ENCODE measurements around the gene RBM3. TPM values are rescaled to one million over a fixed set of nuclear protein-coding genes. Genes with fewer than 3 reads are reported as not detected.

RBM3 gene
- total RNA-seq, 1 experiment from 2014 or later, result 314 TPM

- H3K27me3 ChIP-seq (replicated peaks), result no peaks in the 10 kb centered on the region
- no peaks in the 10 kb centered on the region for H3K36me3 ChIP-seq
- no peak overlapping the region for H3K4me3 ChIP-seq
- no peaks in the 10 kb centered on the region for H3K9me3 ChIP-seq (replicated peaks)
- H3K4me1 ChIP-seq (replicated peaks), result peaks cover 22% of the 10 kb centered on the region
- peak overlapping the region; percentile 61 for H3K27ac ChIP-seq
- DNase-seq (ENCODE audit: low read depth in 1 of 2, low spot score in 2 of 2), result no peak
These were observed 16.2 kb downstream of the RBM3 start for GRCh38 chrX:48590203-48591103.

GRCh38 chrX:48591255-48591791 lies 17.0 kb downstream of the RBM3 start:
- Histone ChIP-seq H3K27me3 (replicated peaks) (no peaks in the 10 kb centered on the region), H3K36me3 (no peaks in the 10 kb centered on the region), H3K9me3 (replicated peaks) (no peaks in the 10 kb centered on the region), H3K4me3 (no peak overlapping the region), H3K27ac (peak overlapping the region; percentile 61), H3K4me1 (replicated peaks) (peaks cover 22% of the 10 kb centered on the region)
- peak; percentile 64 to 65 for DNase-seq (ENCODE audit: low read depth in 1 of 2, low spot score in 2 of 2)

- Histone ChIP-seq H3K4me3 (no peak overlapping the region), H3K4me1 (replicated peaks) (peaks cover 25% of the 10 kb centered on the region), H3K36me3 (peaks cover 3% of the 10 kb centered on the region; the same call in 1 of the 2 replicates), H3K27me3 (replicated peaks) (no peaks in the 10 kb centered on the region), H3K27ac (no peak overlapping the region), H3K9me3 (replicated peaks) (no peaks in the 10 kb centered on the region)
- no peak for DNase-seq (ENCODE audit: low read depth in 1 of 2, low spot score in 2 of 2)
These were observed 18.7 kb downstream of the RBM3 start for GRCh38 chrX:48592971-48593370.

- DNase-seq (ENCODE audit: low read depth in 1 of 2, low spot score in 2 of 2), result no peak
- no peaks in the 10 kb centered on the region for H3K27me3 ChIP-seq (replicated peaks)
- H3K27ac ChIP-seq, result no peak overlapping the region
- H3K9me3 ChIP-seq (replicated peaks), result no peaks in the 10 kb centered on the region
- H3K4me3 ChIP-seq, result no peak overlapping the region
- H3K36me3 ChIP-seq, result peaks cover 29% of the 10 kb centered on the region
- peaks cover 21% of the 10 kb centered on the region for H3K4me1 ChIP-seq (replicated peaks)
These were observed 21.6 kb downstream of the RBM3 start for GRCh38 chrX:48595929-48596328.

- peaks cover 9% of the 10 kb centered on the region; the same call in 1 of the 2 replicates for H3K4me1 ChIP-seq (replicated peaks)
- H3K4me3 ChIP-seq, result peak within 1 kb of the TSS; percentile 86
- peak; percentile 91 to 92 for DNase-seq (ENCODE audit: low read depth in 1 of 2, low spot score in 2 of 2)
These were observed 23.3 kb downstream of the RBM3 start, which contains the start of gene WDR13 for GRCh38 chrX:48597353-48598264. Gene WDR13 (plus strand): TSS chrX:48597492. CDS start chrX:48597997, 505 bp downstream.

GRCh38 chrX:48598614-48599013 lies 24.3 kb downstream of the RBM3 start:
- peaks cover 40% of the 10 kb centered on the region for H3K36me3 ChIP-seq
- no peaks in the 10 kb centered on the region for H3K27me3 ChIP-seq (replicated peaks)
- DNase-seq (ENCODE audit: low read depth in 1 of 2, low spot score in 2 of 2), result no peak
- H3K4me1 ChIP-seq (replicated peaks), result peaks cover 9% of the 10 kb centered on the region; the same call in 1 of the 2 replicates
- H3K27ac ChIP-seq, result no peak overlapping the region
- peak overlapping the region; percentile 86 for H3K4me3 ChIP-seq
- H3K9me3 ChIP-seq (replicated peaks), result no peaks in the 10 kb centered on the region

More at GRCh38 chrX:48597353-48598264, 23.3 kb downstream of the RBM3 start, which contains the start of gene WDR13:
- Histone ChIP-seq H3K9me3 (replicated peaks) (no peaks in the 10 kb centered on the region), H3K27ac (peak within 1 kb of the TSS; percentile 100), H3K36me3 (peaks cover 36% of the 10 kb centered on the region), H3K27me3 (replicated peaks) (no peaks in the 10 kb centered on the region)

GRCh38 chrX:48599341-48599740 lies 25.1 kb downstream of the RBM3 start:
- Histone ChIP-seq H3K4me1 (replicated peaks) (peaks cover 9% of the 10 kb centered on the region; the same call in 1 of the 2 replicates), H3K27me3 (replicated peaks) (no peaks in the 10 kb centered on the region), H3K4me3 (no peak overlapping the region), H3K36me3 (peaks cover 40% of the 10 kb centered on the region), H3K9me3 (replicated peaks) (no peaks in the 10 kb centered on the region), H3K27ac (no peak overlapping the region)
- DNase-seq (ENCODE audit: low read depth in 1 of 2, low spot score in 2 of 2), result no peak

- no peak for DNase-seq (ENCODE audit: low read depth in 1 of 2, low spot score in 2 of 2)
- Histone ChIP-seq H3K27me3 (replicated peaks) (no peaks in the 10 kb centered on the region), H3K9me3 (replicated peaks) (no peaks in the 10 kb centered on the region), H3K4me3 (no peak overlapping the region), H3K4me1 (replicated peaks) (peaks cover 9% of the 10 kb centered on the region; the same call in 1 of the 2 replicates), H3K36me3 (peaks cover 40% of the 10 kb centered on the region), H3K27ac (no peak overlapping the region)
These were observed 25.9 kb downstream of the RBM3 start for GRCh38 chrX:48600226-48600625.

GRCh38 chrX:48601741-48602394 lies 27.6 kb downstream of the RBM3 start:
- no peak for DNase-seq (ENCODE audit: low read depth in 1 of 2, low spot score in 2 of 2)
- peaks cover 40% of the 10 kb centered on the region for H3K36me3 ChIP-seq
- H3K4me3 ChIP-seq, result no peak overlapping the region
- no peak overlapping the region for H3K27ac ChIP-seq
- peaks cover 9% of the 10 kb centered on the region; the same call in 1 of the 2 replicates for H3K4me1 ChIP-seq (replicated peaks)
- no peaks in the 10 kb centered on the region for H3K9me3 ChIP-seq (replicated peaks)
- H3K27me3 ChIP-seq (replicated peaks), result no peaks in the 10 kb centered on the region

GRCh38 chrX:48604701-48605100 lies 30.4 kb downstream of the RBM3 start:
- Histone ChIP-seq H3K27ac (no peak overlapping the region), H3K4me3 (no peak overlapping the region), H3K27me3 (replicated peaks) (no peaks in the 10 kb centered on the region), H3K36me3 (peaks cover 22% of the 10 kb centered on the region), H3K4me1 (replicated peaks) (no peaks in the 10 kb centered on the region), H3K9me3 (replicated peaks) (no peaks in the 10 kb centered on the region)
- no peak for DNase-seq (ENCODE audit: low read depth in 1 of 2, low spot score in 2 of 2)

GRCh38 chrX:48606091-48606490 lies 31.8 kb downstream of the RBM3 start:
- no peak overlapping the region for H3K27ac ChIP-seq
- H3K4me3 ChIP-seq, result no peak overlapping the region
- no peak for DNase-seq (ENCODE audit: low read depth in 1 of 2, low spot score in 2 of 2)
- H3K36me3 ChIP-seq, result peaks cover 10% of the 10 kb centered on the region
- H3K9me3 ChIP-seq (replicated peaks), result no peaks in the 10 kb centered on the region
- no peaks in the 10 kb centered on the region for H3K27me3 ChIP-seq (replicated peaks)
- H3K4me1 ChIP-seq (replicated peaks), result no peaks in the 10 kb centered on the region

- Histone ChIP-seq H3K27me3 (replicated peaks) (no peaks in the 10 kb centered on the region), H3K4me1 (replicated peaks) (no peaks in the 10 kb centered on the region), H3K9me3 (replicated peaks) (no peaks in the 10 kb centered on the region), H3K27ac (no peak overlapping the region), H3K4me3 (no peak overlapping the region), H3K36me3 (no peaks in the 10 kb centered on the region)
- no peak for DNase-seq (ENCODE audit: low read depth in 1 of 2, low spot score in 2 of 2)
These were observed 37.4 kb downstream of the RBM3 start for GRCh38 chrX:48611703-48612102.
